ENCODE data around the gene SORCS2. TPM values are rescaled to one million over a fixed set of nuclear protein-coding genes. Genes with fewer than 3 reads are reported as not detected.

Gene SORCS2
- polyA plus RNA-seq, 3 donors = 0.46 to 0.55 TPM; not detected in 1

DNA sequence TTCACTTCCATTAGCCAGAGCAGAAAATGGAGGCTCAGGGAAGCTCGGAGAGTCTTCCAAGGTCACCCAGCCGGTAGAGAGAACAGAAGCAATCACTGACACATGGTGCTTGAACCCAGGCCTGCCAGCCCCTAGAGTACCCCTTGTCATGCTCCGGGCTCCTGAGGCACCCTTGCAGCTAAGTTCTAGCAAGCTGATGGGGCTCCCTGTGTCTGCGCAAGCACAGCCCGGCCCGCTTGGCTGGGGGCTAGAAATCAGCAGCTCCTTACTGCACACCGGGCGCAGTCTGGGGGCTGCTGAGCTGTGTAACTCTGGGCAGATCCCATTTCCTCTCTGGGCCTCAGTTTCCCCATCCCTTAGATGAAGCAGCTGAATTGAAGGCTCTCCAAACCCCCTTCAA is 344.5 kb downstream of the SORCS2 start:
- no peaks in the 10 kb centered on the region for H3K27me3 ChIP-seq (ENCODE audit: control insufficient read depth in 2 of 2, insufficient read depth in 2 of 2, low read length in 2 of 2)
- no peak for DNase-seq
- no peak overlapping the region for H3K9ac ChIP-seq (ENCODE audit: insufficient read depth, low read length, poor library complexity, severe bottlenecking)
- H2AFZ ChIP-seq (ENCODE audit: insufficient read depth, low read depth, low read length, poor library complexity, severe bottlenecking) = no peak overlapping the region
- Mint-ChIP-seq H3K27me3 (ENCODE audit: low read depth in 3 of 3) (peaks cover 6 to 7% (median 7%) of the 10 kb centered on the region in 3 donors), H3K9me3 (peaks cover 10 to 31% (median 13%) of the 10 kb centered on the region in 7 donors), H3K4me3 (no peak overlapping the region), H3K4me1 (peaks cover 2% of the 10 kb centered on the region), H3K27ac (no peak overlapping the region), H3K36me3 (no peaks in the 10 kb centered on the region)
- 93% methylated on average over 8 of the region's 8 CpGs for WGBS (ENCODE audit: insufficient coverage)
- H3K4me2 ChIP-seq (replicated peaks; ENCODE audit: extremely low read depth, low read length, poor library complexity, severe bottlenecking) = no peak overlapping the region
- peaks cover 4 to 13% of the 10 kb centered on the region in 2 donors for H3K4me1 ChIP-seq (ENCODE audit: control insufficient read depth in 1 of 2, insufficient read depth in 2 of 2, low read length in 2 of 2)
- no peak overlapping the region for H3K27ac ChIP-seq (ENCODE audit: low read depth in 1 of 2, low read length in 2 of 2)
- H3K79me2 ChIP-seq (ENCODE audit: insufficient read depth, low read length) = no peaks in the 10 kb centered on the region
- no peaks in the 10 kb centered on the region for H4K20me1 ChIP-seq (ENCODE audit: insufficient read depth, low read length)
- no peak overlapping the region for H3K4me3 ChIP-seq (replicated peaks in 1 of 3; ENCODE audit: low read depth in 2 of 3, low read length in 3 of 3)
- no peaks in the 10 kb centered on the region for H3K36me3 ChIP-seq (replicated peaks in 1 of 2; ENCODE audit: control insufficient read depth in 1 of 2, insufficient read depth in 2 of 2, low read length in 2 of 2)
- H3K9me3 ChIP-seq (replicated peaks in 1 of 2; ENCODE audit: control insufficient read depth in 1 of 2, insufficient read depth in 1 of 2, low read length in 2 of 2) = peaks cover 6 to 27% of the 10 kb centered on the region in 2 donors
- intact Hi-C loops (cut with micrococcal nuclease) = loop anchor here in 1 of 2 donors (10.0 kb wide), 1 partner anchor 118 kb away; no protein-coding TSS in a partner anchor
- TF ChIP-seq, protein P1, sequence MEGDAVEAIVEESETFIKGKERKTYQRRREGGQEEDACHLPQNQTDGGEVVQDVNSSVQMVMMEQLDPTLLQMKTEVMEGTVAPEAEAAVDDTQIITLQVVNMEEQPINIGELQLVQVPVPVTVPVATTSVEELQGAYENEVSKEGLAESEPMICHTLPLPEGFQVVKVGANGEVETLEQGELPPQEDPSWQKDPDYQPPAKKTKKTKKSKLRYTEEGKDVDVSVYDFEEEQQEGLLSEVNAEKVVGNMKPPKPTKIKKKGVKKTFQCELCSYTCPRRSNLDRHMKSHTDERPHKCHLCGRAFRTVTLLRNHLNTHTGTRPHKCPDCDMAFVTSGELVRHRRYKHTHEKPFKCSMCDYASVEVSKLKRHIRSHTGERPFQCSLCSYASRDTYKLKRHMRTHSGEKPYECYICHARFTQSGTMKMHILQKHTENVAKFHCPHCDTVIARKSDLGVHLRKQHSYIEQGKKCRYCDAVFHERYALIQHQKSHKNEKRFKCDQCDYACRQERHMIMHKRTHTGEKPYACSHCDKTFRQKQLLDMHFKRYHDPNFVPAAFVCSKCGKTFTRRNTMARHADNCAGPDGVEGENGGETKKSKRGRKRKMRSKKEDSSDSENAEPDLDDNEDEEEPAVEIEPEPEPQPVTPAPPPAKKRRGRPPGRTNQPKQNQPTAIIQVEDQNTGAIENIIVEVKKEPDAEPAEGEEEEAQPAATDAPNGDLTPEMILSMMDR (IDR thresholded peaks at IDR 0.05) = no peak

DNA sequence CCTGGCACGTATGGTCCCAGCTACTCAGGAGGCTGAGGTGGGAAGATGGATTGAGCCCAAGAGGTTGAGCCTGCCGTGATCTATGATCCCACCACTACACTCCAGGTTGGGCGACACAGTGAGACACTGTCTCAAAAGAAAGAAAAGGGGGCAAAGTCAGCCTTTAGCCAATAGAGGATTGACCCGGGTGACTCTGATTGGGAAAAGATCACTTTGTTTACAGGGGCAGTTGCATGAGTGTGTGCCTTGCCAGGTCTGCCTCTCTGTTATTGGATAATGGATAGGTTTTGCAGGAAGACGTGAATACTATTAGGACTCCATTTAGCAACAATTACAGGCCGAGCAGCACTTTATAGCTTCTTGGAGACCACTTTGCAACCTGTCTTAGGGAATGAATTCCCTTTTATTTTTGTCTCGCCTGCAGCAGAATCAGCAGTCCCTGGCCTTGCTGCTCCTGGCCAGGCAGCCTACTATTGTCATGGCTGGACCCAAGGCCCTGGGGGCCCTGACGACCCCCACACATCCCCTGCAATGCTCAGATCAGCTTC is 345.6 kb downstream of the SORCS2 start:
- Histone ChIP-seq H3K27ac (ENCODE audit: low read depth in 1 of 2, low read length in 2 of 2) (no peak overlapping the region), H3K36me3 (replicated peaks in 1 of 2; ENCODE audit: control insufficient read depth in 1 of 2, insufficient read depth in 2 of 2, low read length in 2 of 2) (no peaks in the 10 kb centered on the region), H3K4me2 (replicated peaks; ENCODE audit: extremely low read depth, low read length, poor library complexity, severe bottlenecking) (no peak overlapping the region), H3K27me3 (ENCODE audit: control insufficient read depth in 2 of 2, insufficient read depth in 2 of 2, low read length in 2 of 2) (no peaks in the 10 kb centered on the region), H3K4me1 (ENCODE audit: control insufficient read depth in 1 of 2, insufficient read depth in 2 of 2, low read length in 2 of 2) (peaks cover 4 to 13% of the 10 kb centered on the region in 2 donors), H2AFZ (ENCODE audit: insufficient read depth, low read depth, low read length, poor library complexity, severe bottlenecking) (no peak overlapping the region), H3K9ac (ENCODE audit: insufficient read depth, low read length, poor library complexity, severe bottlenecking) (no peak overlapping the region), H3K4me3 (replicated peaks in 1 of 3; ENCODE audit: low read depth in 2 of 3, low read length in 3 of 3) (no peak overlapping the region), H3K9me3 (replicated peaks in 1 of 2; ENCODE audit: control insufficient read depth in 1 of 2, insufficient read depth in 1 of 2, low read length in 2 of 2) (peaks cover 6 to 27% of the 10 kb centered on the region in 2 donors), H4K20me1 (ENCODE audit: insufficient read depth, low read length) (no peaks in the 10 kb centered on the region), H3K79me2 (ENCODE audit: insufficient read depth, low read length) (no peaks in the 10 kb centered on the region)
- peaks cover 10 to 31% (median 13%) of the 10 kb centered on the region in 7 donors for H3K9me3 Mint-ChIP-seq
- H3K36me3 Mint-ChIP-seq = no peaks in the 10 kb centered on the region
- peaks cover 0 to 3% (median 1%) of the 10 kb centered on the region in 3 donors for H3K27me3 Mint-ChIP-seq (ENCODE audit: low read depth in 3 of 3)
- TF ChIP-seq, protein P1 (IDR thresholded peaks at IDR 0.05) = no peak
- H3K27ac Mint-ChIP-seq = peak overlapping the region in 1 of 7 donors; percentile 51
- no peak overlapping the region for H3K4me3 Mint-ChIP-seq
- WGBS (ENCODE audit: insufficient coverage) = 82% methylated on average over 5 of the region's 8 CpGs
- intact Hi-C loops (cut with micrococcal nuclease) = loop anchor here in 1 of 2 donors (10.0 kb wide), 1 partner anchor 117 kb away; no protein-coding TSS in a partner anchor
- DNase-seq = no peak
- H3K4me1 Mint-ChIP-seq = peaks cover 2% of the 10 kb centered on the region

Measured in CD14-positive monocyte (primary cell).